Muscle of leg (tissue), 11 donors: ENCODE results near the gene YAF2. TPM values are rescaled to one million over a fixed set of nuclear protein-coding genes. Genes with fewer than 3 reads are reported as not detected.

Experiments used
- DNase-seq: peaks from one replicate; pipeline ENCODE4 v3.0.0; 2013
- H3K27ac ChIP-seq: one replicate; pipeline ENCODE4 v1.5.1; 2013; ENCODE audit warnings: mild to moderate bottlenecking, low read length, control low read depth
- H3K27me3 ChIP-seq: one replicate; pipeline ENCODE4 v1.6.1; 2013; ENCODE audit warnings: low read length; ENCODE audit not compliant: control insufficient read depth, insufficient read depth
- H3K36me3 ChIP-seq: one replicate; pipeline ENCODE4 v1.6.1; 2013; ENCODE audit warnings: low read length; ENCODE audit not compliant: control insufficient read depth, insufficient read depth
- H3K4me1 ChIP-seq: one replicate; pipeline ENCODE4 v1.6.1; 2013; ENCODE audit warnings: low read length; ENCODE audit not compliant: control insufficient read depth, insufficient read depth
- H3K4me3 ChIP-seq: one replicate; pipeline ENCODE4 v1.5.1; 2013; ENCODE audit warnings: low read length, control low read depth
- H3K9me3 ChIP-seq: replicated peaks from 2 replicates; pipeline ENCODE4 v1.6.1; 2013; ENCODE audit warnings: low read depth, low read length; ENCODE audit not compliant: control insufficient read depth
- WGBS: methylation state at CpG from one replicate; pipeline ENCODE4 v1.1.5; 2013; ENCODE audit warnings: missing lambda C conversion rate; ENCODE audit not compliant: insufficient coverage; 5-methylcytosine and 5-hydroxymethylcytosine counted together
- polyA plus RNA-seq, 8 donors: library from polyadenylated mRNA; unstranded; fragments of 120-200 nt; gene quantifications; one replicate each; pipeline versions ENCODE4 v1.2.1 to v1.2.3, GENCODE V29; 2013; ENCODE audit warnings: inconsistent platforms in 1 of 8, low replicate concordance in 1 of 8; ENCODE audit not compliant: insufficient read length in 8 of 8, insufficient read depth in 1 of 8
- total RNA-seq: library from RNA; stranded (reverse); fragments of 120-200 nt; gene quantifications from one replicate; pipeline ENCODE4 v1.2.4, GENCODE V29; 2013

YAF2 gene
- total and polyA plus RNA-seq, 9 donors: 21.7 to 33.2 (median 25.1) TPM

DNA sequence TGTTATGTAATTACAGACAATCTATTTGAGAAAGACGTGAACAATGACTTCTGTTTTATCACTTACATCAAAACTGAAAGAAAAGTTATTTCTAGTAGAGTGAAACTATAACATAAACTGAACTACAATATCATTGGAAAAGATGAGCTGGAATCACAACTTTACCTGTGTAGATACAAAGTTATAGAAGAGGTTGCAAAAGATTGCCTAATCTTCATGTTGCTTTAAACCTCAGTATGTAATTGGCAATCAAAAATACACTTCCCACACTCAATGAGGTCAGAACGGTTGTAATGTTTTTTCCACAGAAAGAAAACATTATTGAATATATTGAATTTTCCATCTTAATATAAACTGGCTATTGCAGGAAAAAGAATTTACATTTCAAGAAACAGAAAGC, 55.7 kb downstream of the YAF2 start:
- peaks cover 2% of the 10 kb centered on the region for H3K36me3 ChIP-seq
- no peaks in the 10 kb centered on the region for H3K27me3 ChIP-seq
- no peak overlapping the region for H3K4me3 ChIP-seq
- no peaks in the 10 kb centered on the region for H3K9me3 ChIP-seq
- H3K27ac ChIP-seq: no peak overlapping the region
- no CpG with 5 or more reads among the region's 2 CpGs for WGBS
- peak; percentile 21 for DNase-seq
- no peaks in the 10 kb centered on the region for H3K4me1 ChIP-seq

DNA sequence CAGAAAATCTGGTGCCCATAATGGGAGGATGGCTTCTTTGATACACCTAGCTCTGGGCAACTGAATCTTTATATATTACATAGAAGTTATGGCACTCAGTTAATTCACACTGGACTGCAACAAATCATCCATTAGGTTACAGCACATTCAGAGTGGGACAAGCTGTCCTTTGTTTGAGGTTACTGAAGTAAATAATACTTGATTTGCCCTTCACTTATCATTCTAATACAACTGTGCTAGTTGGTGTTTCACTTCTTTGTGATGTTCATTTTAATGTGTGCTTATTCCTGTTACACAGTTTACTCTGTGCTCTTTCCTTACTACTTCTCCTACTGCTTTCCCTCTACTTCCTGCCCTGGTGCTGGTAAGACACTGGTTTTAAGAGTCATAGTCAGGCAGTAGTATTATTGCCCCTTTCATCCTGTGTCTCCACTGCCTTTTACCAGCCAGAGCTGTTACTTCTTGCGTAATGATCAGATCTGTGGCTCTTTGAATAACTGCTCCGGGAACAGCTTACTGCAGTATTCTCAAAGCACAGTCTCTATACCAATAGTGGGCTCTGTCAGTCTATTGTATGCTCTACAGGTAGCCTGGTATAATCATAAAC, 57.0 kb downstream of the YAF2 start:
- H3K9me3 ChIP-seq: no peaks in the 10 kb centered on the region
- WGBS: no CpG with 5 or more reads among the region's 2 CpGs
- no peak for DNase-seq
- H3K36me3 ChIP-seq: peaks cover 4% of the 10 kb centered on the region
- H3K27ac ChIP-seq: no peak overlapping the region
- H3K4me1 ChIP-seq: no peaks in the 10 kb centered on the region
- no peak overlapping the region for H3K4me3 ChIP-seq
- no peaks in the 10 kb centered on the region for H3K27me3 ChIP-seq

DNA sequence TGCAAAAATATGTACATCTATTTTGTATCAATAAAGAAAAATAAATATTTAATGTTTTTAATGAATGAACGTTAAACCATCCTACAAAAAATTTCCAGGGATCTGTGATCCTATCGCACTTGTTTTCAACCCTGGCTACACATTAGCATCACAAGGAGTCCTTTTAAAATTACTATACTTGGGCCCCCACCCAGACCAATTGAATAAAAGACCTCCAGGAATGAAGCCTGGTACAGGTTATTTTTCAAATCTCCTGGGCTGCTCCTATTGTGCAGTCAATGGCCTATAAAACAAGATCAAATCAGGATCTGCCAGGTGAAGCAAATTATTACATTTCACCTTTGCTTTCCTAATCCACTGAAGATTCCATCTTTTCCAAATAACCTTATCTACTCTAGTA, 59.9 kb downstream of the YAF2 start:
- Histone ChIP-seq H3K27me3 (no peaks in the 10 kb centered on the region), H3K27ac (no peak overlapping the region), H3K4me1 (no peaks in the 10 kb centered on the region), H3K4me3 (no peak overlapping the region), H3K36me3 (peaks cover 4% of the 10 kb centered on the region), H3K9me3 (peaks cover 4% of the 10 kb centered on the region)
- whole genome bisulfite sequencing: no CpG with 5 or more reads among the region's 2 CpGs
- no peak for DNase-seq

DNA sequence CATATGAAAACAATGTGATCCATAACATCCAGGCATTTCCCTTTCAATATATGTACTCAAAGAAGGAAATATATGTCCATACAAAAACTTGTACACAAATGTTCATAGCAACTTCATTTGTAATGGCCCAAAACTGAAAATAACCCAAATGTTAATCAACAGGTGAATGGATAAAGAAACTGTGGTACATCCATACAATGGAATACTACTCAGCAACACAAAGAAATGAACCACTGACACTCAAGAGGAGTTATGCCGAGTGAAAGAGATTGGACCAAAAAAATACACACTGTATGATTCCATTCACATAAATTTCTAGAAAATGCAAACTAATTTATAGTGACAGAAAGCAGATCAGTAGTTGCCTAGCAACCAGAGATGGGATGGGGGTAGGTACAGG, 63.1 kb downstream of the YAF2 start:
- no peaks in the 10 kb centered on the region for H3K4me1 ChIP-seq
- no peaks in the 10 kb centered on the region for H3K27me3 ChIP-seq
- no peak overlapping the region for H3K4me3 ChIP-seq
- WGBS: no CpG with 5 or more reads among the region's 1 CpG
- H3K36me3 ChIP-seq: peaks cover 9% of the 10 kb centered on the region
- no peak overlapping the region for H3K27ac ChIP-seq
- no peak for DNase-seq
- H3K9me3 ChIP-seq: peaks cover 4% of the 10 kb centered on the region

DNA sequence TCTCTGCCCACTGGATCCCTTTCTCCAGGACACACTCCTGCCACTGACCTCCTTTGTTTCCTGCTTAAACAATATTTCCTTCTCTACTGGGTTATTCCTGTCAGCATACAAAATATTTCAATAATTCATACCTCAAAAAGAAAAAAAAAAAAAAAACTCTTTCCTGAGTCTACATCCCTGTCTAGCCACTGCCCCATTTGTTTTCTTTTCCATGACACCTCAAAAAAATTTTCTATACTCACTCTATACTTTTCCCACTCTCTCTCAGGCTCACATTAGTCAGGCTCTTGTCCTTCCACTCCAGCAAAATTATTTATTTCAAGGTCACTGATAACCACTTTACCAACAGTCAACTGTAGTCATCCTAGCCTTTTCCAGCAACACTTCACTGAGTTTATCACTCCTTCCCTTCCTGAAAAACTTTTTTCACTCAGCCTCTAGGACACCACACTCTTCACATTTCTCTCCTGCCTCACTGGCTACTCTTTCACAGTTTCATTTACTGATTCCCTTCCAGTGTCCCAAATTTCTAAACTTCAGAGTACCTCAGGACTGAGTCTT, 64.0 kb downstream of the YAF2 start:
- H3K27me3 ChIP-seq: no peaks in the 10 kb centered on the region
- peaks cover 4% of the 10 kb centered on the region for H3K9me3 ChIP-seq
- peaks cover 9% of the 10 kb centered on the region for H3K36me3 ChIP-seq
- DNase-seq: no peak
- no peak overlapping the region for H3K4me3 ChIP-seq
- no peak overlapping the region for H3K27ac ChIP-seq
- no peaks in the 10 kb centered on the region for H3K4me1 ChIP-seq

DNA sequence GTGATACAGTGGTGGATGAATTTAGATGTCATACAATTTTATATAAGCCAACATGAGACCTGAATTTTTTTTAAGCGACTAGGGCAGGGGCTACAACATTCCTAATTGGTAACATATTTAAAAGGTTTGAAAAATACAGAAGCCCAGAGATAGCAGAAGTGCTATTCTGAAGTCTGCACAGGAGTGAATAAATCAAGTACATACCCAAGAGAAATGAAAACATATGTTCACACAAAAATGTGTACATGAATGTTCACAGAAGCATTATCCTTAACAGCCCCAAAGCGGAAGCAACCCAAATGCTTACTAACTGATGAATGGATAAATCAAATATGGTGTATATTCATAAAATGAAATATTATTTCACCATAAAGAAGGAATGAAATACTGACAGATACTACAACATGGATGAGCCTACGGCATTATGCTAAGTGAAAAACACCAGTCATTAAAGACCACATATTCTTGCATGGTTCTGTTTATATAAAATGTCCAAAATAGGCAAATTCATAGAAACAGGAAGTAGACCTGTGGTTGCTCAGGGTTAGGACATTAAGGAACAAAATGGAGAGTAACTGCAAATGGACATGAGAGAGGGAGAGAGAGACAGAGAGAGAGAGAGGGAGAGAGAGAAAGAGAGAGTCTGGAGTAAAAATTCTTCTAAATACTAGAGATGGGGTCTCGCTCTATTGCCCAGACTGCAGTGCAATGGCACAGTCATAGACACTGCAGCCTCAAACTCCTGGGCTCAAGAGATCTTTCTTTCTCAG, 65.4 kb downstream of the YAF2 start:
- Histone ChIP-seq H3K4me1 (no peaks in the 10 kb centered on the region), H3K27ac (no peak overlapping the region), H3K9me3 (peaks cover 4% of the 10 kb centered on the region), H3K4me3 (no peak overlapping the region), H3K27me3 (no peaks in the 10 kb centered on the region), H3K36me3 (peaks cover 9% of the 10 kb centered on the region)
- no CpG with 5 or more reads among the region's 4 CpGs for WGBS
- DNase-seq: no peak

DNA sequence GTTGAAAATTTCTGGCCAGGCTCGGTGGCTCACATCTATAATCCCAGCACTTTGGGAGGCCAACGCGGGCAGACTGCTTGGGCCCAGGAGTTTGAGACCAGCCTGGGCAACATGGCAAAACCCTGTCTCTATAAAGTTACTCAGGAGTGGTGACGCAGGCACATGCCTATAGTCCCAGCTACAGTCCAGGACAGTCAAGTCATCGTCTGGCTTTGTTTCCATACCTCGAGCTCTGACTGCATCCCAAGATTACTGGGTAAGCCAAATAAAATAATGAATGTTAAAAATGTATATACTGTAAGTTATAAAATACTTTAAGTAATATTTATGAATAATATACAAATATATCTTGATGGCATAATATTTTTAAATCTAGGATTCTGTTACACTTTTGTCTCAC, 70.3 kb downstream of the YAF2 start:
- DNase-seq: no peak
- H3K4me1 ChIP-seq: no peaks in the 10 kb centered on the region
- peaks cover 5% of the 10 kb centered on the region for H3K36me3 ChIP-seq
- no peaks in the 10 kb centered on the region for H3K9me3 ChIP-seq
- no peak overlapping the region for H3K27ac ChIP-seq
- WGBS: 95% methylated on average over 4 of the region's 6 CpGs
- H3K4me3 ChIP-seq: no peak overlapping the region
- H3K27me3 ChIP-seq: no peaks in the 10 kb centered on the region

DNA sequence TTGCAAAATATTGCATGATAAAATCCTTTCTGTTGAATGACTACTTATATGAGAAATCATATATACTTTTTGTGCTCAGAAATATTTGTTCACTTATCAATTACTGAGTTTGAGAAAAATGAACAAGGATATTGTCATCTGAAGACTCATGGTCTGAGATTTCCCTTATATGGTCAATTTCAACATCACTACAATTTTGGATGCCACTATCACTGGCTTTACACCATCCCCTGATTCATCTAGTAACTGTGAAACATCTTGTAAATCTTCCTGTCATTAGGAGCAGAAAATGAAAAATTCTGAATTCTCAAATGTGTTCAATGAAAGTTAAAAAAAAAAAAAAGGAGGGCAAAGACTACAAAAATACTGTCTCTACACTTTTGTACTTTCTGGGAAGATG, 71.5 kb downstream of the YAF2 start:
- no peak for DNase-seq
- Histone ChIP-seq H3K36me3 (peaks cover 5% of the 10 kb centered on the region), H3K9me3 (no peaks in the 10 kb centered on the region), H3K4me3 (no peak overlapping the region), H3K27me3 (no peaks in the 10 kb centered on the region), H3K27ac (no peak overlapping the region), H3K4me1 (no peaks in the 10 kb centered on the region)

DNA sequence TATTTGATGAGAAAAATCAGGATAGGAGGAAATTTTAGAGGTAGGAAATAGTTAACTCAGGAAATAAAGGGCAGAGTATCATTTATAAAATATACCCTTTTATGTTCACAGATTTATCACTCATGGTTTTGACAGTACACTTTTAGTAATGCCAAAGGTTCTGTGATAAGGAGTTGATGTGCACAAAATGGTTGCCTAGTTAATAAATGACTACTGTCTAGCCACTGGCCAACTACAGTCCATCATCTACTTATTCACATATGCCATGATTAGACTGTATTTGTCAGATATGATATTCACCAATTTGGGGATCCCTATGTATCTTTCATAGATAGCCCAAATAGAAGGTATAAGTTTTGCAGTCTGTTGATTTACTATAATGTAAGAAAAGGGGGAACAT, 74.1 kb downstream of the YAF2 start:
- no peak for DNase-seq
- H3K27me3 ChIP-seq: no peaks in the 10 kb centered on the region

DNA sequence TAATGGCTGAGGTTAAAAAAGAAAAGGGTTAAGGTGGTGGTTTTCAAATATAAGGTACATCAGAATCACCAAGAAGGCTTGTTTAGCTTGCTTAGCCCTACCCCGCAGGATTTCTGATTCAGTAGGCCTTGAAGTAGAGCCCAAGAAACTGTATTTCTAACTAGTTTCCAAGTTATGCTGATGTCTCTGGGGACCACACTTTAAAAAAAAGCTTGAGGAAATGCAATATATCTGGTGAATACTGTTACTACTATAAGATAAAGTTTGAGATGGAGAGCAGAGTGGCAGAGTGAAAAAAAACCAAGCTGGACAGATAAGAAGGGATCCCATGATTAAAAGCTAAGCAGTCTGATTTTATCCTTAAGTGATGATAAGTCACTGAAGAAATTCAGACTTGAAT, 75.1 kb downstream of the YAF2 start:
- Histone ChIP-seq H3K27me3 (no peaks in the 10 kb centered on the region), H3K27ac (no peak overlapping the region), H3K4me1 (no peaks in the 10 kb centered on the region), H3K4me3 (no peak overlapping the region), H3K36me3 (no peaks in the 10 kb centered on the region), H3K9me3 (no peaks in the 10 kb centered on the region)
- peak; percentile 31 for DNase-seq
- no CpG with 5 or more reads among the region's 1 CpG for WGBS

More for the DNA sequence above, 74.1 kb downstream of the YAF2 start:
- no peaks in the 10 kb centered on the region for H3K9me3 ChIP-seq
- no peak overlapping the region for H3K4me3 ChIP-seq
- H3K4me1 ChIP-seq: no peaks in the 10 kb centered on the region
- no peak overlapping the region for H3K27ac ChIP-seq
- H3K36me3 ChIP-seq: no peaks in the 10 kb centered on the region
